NCI-H1930 (cell line): ENCODE measurements around the gene ZNF134.

Experiments
- DNase-seq, 2 experiments: peaks; one replicate each; lab custom pipeline; 2025; lab: John Stamatoyannopoulos, UW

Gene ZNF134

DNA sequence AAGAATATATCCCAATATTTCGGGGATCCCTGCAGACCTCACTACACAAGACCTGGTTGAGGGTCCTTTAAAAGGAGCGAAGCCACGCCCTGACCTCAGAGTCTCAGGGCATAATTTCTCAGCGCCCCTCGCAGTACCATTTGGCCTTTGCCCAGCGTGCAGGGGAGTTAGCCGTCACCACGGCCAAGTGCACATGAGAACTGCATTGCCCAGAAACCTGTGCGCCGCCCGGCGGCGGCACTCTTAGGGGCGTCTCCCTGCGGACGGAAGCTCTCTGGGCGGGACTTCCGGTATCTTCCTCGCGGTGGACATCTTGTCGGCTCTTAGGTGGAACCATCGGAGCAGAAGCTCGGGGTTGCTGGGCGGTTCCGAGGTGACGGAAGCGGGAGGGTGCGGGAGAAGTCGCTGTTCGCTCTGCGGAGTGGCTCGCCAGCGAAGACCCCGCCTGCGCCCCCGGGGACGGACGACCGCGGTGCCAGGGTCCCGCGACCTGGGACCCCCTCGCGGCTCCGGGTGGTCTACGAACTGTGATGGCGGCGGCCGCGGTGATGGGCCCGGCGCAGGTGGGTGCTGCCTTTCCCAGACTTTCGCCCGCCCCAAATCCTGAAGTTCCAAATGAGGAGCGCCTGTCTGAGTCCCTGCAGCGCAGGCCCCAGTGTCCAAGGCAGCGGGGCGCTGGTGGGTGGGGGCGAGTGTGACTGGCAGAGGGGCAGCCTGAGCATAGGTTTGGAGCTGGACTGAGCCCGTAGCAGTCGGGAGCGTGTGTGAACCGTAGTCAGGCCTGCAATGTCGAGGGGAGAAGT lies at the start of gene ZNF134:
Gene ZNF134, plus strand, starts transcription at position 302 of the 803 bp plus-strand sequence. CDS start 5,227 bp downstream, outside the sequence.
- DNase-seq = peak; percentile 91

DNA sequence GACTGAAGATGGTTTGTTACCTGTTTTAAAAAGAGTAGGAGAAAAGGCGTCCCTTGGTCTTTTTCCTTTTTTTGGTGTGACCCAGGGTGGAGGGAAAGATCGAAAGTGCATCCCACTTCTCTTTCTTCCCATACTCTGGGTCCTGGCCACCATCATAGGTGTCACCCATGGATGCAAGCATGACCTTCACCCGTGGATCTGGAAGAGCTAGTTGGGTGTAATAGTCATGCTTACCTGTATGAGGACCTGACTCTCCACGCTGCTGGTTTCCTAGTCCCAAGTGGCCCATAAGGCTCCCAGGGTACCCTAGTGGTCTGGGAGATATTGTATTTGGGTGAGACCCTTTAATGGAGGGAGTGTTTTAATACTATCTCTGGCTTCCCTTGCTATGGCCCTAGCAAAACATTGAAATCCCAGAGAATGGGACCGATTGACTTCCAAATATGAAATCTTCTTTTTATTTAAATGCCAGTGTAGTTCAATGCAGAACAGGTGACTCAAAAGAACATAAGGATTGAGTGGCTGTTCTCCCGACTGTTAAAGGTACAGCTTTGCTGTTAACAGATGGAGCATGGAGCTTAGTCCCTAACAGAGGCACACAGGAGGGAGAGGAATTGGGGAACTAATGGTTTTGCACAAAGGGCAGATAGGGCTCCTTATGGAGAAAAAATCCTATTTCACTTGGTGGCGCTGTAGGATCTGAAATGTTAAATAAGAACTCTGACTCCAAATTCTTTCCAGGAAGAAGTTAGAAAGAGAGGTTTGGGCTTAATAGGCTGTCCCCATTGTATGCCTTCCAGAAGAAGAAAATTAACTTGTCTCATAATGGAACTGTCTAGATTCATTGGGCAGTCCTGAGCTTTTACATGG lies 47.4 kb upstream of the ZNF134 start:
- DNase-seq = no peak

DNA sequence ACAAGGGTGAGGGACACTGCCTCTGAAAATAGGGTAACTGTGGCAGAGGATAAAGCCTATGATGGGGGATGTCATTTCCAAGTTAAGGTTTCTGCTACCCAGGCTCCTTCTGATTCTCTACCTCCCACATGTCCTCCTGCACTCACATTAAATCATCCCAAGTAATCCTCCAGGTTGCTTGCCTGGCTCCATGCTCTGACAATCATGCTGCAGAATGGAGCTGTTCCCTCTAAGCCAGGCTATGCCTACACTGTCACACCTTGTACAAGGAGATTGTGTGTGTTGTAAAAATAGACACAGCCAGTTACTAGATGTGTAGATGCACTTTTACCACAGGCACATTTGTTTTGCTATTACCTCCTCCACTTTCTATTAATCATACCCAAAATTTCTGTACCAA lies 43.3 kb upstream of the ZNF134 start:
- DNase-seq = no peak

DNA sequence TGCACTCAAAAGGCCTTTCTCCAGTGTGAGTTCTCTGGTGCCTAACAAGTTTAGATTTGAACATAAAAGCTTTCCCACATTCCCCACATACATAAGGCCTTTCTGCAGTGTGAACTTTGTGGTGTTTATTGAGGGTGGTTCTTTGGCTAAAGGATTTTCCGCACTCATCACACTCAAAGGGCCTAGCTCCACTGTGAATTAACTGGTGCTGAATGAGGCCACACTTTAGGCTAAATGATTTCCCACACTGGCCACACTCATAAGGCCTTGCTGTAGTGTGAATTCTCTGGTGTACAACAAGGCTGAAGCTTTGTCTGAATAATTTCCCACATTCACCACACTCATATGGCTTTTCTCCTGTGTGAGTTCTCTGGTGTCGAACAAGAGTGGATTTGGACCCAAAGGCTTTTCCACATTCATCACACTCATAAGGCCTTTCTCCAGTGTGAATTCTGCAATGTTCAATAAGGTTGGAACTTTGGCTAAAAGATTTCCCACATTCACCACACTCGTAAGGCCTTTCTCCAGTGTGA lies 41.6 kb upstream of the ZNF134 start:
- no peak for DNase-seq

DNA sequence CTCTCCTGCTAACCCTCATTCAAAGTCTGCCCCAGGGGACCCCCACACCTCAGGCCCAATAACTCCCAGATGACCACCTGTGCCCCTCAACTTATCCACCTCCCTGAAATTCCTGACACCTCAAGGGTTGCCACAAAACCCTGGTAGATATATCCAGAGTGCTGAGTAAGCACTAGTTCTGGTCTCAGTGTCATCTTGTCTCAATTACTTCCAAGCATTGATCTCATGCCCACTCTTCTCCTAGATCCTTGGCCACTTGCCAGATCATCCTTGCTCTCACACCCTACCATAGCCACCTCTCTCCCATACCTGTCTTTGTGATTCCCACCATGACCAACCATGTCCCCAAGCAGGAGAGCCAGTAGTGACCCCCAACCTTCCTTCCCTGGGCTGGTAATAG lies 37.4 kb upstream of the ZNF134 start:
- no peak for DNase-seq

DNA sequence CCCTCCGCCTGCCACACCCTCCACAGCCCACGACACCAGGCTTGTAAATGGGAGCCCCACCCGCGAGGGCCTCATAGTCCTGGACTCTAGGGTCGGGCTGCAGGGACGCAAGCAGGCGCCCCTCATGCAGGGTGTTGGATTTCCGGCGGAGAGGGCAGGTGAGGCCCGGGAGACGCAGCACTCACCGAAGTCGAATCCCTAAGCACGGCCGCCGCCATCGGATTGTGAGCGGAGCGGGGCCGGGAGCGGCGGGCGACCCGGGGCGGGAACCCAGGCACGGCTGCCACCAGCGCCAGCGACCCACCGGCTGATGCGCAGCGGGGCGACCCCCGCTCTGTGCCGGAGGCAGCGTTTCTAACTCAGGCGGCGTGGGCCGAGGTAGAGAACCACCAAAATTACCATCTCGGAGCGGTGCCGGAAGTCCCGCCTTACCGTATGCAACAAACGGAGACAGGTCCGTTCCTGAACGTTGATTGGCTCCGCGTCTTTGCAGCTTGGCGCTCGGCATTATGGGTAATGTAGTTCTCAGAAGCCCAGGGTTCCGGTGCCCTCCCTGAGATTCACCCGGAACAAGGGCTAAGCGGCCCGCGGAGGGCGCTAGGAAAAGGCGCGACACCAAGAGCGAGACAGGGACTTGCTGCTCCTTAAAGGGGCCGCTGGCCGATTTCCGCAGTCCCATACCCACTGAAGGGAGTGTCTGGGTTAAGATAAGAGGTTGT lies 35.4 kb upstream of the ZNF134 start, which contains the start of gene ZNF416:
Gene ZNF416, minus strand, starts transcription at position 425 of the 719 bp plus-strand sequence. Its CDS starts 207 bp downstream, at position 218.
- DNase-seq = peak; percentile 99

DNA sequence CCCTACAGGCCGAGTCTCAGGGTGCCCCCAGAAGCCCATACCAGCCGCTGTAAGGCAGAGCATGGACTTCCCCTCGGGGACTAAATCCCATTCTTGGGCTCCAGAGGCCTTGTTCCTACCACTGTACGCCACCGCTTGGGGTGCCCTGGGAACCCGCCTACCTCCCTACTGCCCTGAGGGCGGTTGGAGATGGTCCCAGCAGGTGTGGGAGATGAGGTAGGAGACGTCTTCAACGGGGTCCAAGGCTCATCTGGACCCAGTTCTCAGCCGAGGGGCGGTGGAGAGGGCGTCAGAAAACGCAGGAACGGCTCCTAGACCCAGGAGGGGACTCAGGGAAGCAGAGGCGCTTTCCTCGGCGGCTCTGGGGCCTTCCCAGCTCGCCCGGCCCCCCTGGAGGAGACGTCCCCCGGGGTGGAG lies 30.9 kb upstream of the ZNF134 start:
- DNase-seq = peak in 1 of 2 experiments; percentile 48

DNA sequence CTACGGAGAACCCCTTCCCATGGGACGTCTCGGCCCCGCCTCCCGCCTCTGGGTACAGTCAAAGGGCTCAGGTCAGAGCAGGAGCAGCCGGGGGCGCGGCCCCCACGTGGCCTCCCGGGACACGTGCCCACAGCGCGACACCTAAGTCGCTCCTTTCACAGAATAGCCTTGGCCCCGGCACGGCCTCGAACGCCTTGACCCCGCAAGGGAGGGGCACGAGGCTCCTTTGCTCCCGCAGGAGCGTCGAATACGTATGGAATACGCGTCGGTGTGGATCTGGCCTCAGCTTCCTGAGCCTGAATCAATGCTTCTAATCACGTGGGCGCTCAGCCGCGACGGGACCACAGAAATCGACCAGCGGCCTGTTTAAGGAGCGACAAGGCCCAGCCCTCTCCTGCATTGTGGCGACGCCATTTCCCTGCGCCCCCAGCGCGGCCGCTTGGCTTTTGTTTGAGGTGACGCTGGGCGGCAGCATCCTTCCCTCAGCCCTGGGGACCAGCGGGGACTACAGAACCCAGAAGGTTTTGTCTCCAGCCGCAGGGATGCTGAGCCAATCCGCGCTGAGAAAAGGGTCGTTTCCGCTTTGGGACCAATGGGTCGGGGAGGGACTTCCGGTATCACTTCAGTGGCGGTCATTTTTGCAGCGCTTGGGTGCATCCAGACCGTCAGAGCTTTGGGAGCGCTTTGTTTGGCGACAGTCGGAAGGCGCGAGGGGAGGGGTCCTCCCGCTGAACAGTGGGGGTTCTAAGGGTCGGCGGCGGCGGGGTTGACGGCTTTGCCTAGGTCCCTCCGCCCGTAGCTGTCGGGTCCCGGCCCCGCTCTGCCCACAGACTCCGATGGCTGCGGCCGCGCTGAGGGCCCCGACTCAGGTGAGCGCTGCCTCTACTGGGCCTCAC lies 30.3 kb upstream of the ZNF134 start, which contains the start of gene ZIK1:
Gene ZIK1, plus strand, starts transcription at position 625 of the 896 bp plus-strand sequence. Its CDS starts 212 bp downstream, at position 837.
- DNase-seq = peak; percentile 99

DNA sequence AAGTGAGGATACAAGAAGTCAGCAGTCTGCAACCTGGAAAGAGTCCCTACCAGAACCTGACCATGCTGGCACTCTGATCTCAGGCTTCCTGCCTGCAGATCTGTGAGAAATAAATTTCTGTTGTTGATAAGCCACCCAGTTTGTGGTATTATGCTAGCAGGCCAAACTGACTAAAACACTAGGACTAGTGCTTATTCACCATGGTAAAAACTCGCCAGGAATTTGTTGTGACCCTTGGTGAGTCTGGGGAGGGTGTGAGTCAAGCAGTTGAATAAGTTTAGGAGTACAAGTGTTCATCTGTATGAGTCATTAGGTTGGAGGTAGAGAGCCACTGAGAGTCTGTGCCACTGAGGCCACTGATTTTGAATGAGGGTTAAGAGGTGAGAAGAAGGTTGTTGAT lies 26.5 kb upstream of the ZNF134 start:
- no peak for DNase-seq

DNA sequence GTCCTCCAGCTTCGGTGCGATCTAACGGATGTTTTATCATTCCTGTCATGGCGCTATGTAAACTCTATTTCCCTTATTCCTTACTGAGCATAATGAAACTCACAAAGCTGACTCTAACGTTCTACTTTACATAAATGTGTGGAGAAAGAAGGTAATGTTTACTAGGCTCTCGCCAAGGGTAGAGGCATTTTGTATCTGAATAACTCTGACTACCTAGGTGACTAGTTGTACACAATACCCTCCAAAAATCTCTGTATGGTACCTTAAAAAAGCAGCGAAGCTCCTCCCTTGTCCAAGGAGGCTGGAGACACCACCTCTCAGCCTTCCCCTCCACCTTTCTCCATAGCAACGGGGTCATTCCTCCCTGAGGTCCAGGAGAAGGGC lies 14.7 kb upstream of the ZNF134 start:
- no peak for DNase-seq

DNA sequence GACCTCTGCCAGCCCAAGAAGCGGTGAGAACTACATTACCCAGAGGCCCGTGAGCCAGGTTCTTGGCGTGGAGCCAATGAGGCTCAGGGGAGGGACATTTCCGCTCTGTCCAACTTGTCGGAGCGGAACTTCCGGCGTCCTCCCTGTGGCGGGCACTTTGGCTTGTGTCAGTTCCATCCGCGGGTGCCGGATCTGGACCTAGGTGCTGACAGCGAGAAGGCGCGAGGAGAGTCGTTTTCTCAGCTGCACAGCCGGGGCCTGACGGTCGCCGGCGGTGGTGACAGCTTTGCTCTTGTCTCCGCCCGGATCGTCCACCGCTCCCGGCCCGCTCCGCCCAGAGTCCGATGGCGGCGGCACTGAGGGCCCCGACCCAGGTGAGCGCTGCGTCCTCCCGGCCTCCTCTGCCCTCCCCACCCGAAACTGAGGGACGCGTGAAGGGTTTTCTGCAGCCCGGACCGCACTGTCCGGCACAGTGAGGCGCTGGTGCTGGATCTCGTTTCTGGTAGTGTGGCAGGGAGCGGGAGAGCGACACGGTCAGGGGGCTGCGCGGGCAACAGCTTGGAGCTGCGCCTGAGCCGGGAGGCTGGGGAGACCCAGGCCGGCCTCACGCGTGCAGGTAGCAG lies 14.2 kb upstream of the ZNF134 start, which contains the start of gene ZNF530:
Gene ZNF530, plus strand, starts transcription at position 125 of the 623 bp plus-strand sequence. CDS start 4,461 bp downstream, outside the sequence.
- DNase-seq = peak; percentile 91 to 98

DNA sequence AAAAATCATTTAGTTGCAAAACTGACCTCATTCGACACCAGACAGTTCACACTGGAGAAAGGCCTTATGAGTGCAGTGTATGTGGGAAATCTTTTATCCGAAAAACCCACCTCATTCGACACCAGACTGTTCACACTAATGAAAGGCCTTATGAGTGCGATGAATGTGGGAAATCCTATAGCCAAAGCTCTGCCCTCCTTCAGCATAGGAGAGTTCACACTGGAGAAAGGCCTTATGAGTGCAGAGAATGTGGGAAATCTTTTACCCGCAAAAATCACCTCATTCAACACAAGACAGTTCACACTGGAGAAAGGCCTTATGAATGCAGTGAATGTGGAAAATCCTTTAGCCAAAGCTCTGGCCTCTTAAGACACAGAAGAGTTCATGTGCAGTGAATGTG lies 7.1 kb upstream of the ZNF134 start:
- DNase-seq = no peak

DNA sequence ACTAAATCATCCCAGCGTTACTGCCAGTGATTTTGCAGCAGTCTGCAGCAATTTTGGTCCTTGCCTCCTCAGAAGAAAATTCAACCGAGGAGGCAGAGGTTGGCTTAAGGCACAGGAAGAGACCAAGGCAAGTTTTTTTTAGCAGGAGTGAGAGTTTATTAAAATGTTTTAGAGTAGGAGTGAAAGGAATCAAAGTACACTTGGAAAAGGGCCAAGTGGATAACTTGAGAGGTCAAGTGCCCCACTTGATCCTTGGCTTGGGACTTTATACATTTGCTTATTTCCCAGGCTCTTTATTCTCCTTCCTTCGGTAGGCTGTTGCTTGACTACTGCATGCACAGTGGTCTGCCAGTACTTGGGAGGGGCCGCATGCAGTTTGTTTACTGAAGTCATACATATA lies 2.9 kb upstream of the ZNF134 start:
- DNase-seq = no peak

DNA sequence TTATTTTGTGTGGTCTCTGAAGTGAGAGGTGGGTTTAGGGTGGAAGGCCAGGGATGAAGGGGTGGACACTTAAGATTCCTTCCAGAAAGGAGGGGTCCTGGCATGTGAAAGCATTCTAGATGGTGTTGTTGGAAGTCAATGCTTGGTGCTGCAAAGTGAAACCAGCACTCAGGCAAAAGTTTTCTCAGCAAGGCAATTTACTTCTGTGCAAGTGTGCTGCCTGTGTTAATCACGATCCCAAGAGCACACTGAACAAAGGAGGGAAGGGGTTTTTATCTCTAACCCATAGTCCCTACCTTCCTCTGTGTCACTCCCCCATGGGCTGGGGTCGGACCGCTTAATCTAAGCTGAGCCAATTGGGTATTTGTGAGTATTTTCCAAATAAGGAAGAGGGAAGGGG lies 1.3 kb downstream of the ZNF134 start:
- DNase-seq = no peak

DNA sequence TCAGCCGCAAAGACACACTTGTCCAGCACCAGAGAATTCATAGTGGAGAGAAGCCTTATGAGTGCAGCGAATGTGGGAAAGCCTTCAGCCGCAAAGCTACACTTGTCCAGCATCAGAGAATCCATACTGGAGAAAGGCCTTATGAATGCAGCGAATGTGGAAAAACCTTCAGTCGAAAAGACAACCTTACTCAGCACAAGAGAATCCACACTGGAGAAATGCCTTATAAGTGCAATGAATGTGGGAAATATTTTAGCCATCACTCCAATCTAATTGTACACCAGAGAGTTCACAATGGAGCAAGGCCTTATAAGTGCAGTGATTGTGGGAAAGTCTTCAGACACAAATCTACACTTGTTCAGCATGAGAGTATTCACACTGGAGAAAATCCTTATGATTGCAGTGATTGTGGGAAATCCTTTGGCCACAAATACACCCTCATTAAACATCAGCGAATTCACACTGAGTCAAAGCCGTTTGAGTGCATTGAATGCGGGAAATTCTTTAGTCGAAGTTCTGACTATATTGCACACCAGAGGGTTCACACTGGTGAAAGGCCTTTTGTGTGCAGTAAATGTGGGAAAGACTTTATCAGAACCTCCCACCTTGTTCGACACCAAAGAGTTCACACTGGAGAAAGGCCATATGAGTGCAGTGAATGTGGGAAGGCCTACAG lies 6.8 kb downstream of the ZNF134 start:
- DNase-seq = peak in 1 of 2 experiments; percentile 10

DNA sequence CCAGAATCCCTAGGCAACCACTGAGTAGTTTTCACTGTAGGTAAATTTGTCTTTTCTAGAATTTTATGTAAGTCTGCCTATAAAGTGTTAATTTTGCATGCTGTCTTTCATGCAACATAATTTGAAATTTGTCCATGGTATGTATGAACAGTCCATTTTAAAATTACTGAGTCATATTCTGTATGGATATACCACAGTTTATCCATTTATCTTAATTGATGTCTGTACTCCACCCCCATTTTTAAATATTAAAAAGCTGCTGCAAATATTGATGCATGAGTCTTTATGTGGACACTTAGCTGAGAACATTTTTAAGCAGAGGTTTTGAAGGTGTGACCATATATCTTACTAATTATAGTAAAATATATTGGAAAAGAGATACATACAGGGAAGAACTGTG lies 9.0 kb downstream of the ZNF134 start:
- no peak for DNase-seq

DNA sequence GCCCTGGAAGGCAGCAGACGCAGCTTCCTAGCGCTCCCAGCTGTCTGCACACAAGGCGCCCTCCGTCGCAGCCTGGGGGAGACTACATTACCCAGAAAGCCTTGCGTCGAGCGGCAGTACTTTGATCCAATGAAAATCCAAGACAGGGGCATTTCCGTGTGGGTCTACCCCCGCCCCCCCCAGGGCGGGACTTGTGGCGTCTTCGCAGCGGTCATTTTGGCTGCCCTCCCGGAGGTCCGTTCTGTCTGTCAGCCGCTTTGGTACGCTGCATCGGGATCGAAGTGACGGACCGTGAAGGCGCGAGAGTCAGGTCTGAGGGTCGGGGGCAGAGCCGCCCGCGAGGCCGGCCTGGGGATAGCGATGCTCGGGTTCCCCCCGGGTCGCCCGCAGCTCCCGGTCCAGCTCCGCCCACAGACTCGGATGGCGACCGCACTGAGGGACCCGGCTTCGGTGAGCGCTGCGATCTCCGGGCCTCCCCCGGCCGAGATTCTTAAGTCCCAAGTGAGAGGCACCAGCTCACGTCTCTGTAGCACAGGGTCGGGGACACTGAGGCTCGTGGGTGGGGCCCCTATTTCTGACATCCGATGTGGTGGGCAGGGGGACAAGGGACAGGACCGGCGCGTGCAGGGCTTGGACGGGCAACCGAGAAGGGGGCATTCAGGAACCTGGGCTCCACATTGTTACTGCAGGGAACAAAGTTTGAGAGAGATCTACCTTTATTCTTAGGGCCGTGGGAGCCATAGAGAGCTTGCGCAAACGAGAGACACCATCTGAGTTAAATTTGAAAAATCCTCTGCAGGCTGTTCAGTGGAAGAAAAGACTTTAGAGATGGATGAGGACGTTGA lies 19.2 kb downstream of the ZNF134 start, which contains the start of gene ZNF211:
Gene ZNF211, plus strand, starts transcription at position 182 of the 845 bp plus-strand sequence. Its CDS starts 179 bp downstream, at position 361.
- DNase-seq = peak; percentile 89 to 97

DNA sequence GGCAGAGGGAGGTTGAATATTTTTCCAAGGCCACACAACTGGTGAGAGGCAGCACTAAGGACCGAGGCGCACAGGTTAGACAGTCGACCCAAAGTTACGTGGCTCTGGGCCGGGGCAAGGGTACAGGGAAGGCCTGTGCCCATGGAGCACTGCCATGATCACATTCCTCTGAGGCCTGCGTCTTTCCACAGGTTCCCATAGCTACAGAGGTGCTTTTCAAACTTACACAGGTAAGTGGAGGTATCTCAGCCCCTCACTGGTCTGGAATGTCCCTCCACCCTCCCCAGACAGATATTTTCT lies 19.7 kb downstream of the ZNF134 start:
- DNase-seq = no peak

DNA sequence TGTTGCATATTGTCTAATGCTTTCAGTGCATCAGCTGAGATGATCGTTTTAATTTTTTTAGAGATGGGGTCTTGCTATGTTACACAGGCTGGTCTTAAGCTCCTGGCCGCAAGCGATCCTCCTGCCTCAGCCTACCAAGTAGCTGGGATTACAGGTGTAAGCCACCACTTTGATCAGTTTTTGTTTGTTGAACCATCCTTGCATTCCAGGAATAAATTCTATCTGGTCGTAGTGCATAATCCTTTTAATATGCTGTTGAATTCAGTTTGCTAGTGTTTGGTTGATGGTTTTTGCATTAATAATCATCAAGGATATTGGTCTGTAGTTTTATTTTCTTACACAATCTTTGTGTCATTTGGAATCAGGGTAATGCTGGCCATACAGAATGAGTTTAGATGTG lies 23.3 kb downstream of the ZNF134 start:
- no peak for DNase-seq
